HUES48 (cell line): ENCODE measurements around the gene ZNF32.

Experiments
- H3K27ac ChIP-seq: one replicate; pipeline ENCODE4 v1.7.0; 2013; ENCODE audit warnings: low read depth, low read length, inconsistent platforms
- H3K27me3 ChIP-seq: 2 replicates; pipeline ENCODE4 v1.6.1; 2013; ENCODE audit warnings: mild to moderate bottlenecking, low read length; ENCODE audit not compliant: control insufficient read depth, insufficient read depth
- H3K36me3 ChIP-seq: 2 replicates; pipeline ENCODE4 v1.6.1; 2013; ENCODE audit warnings: low read length; ENCODE audit not compliant: control insufficient read depth, insufficient read depth
- H3K4me1 ChIP-seq: 2 replicates; pipeline ENCODE4 v1.6.1; 2013; ENCODE audit warnings: mild to moderate bottlenecking, low read length; ENCODE audit not compliant: control insufficient read depth, insufficient read depth
- H3K4me3 ChIP-seq: 2 replicates; pipeline ENCODE4 v1.5.1; 2013; ENCODE audit warnings: mild to moderate bottlenecking, low read depth, low read length
- H3K9ac ChIP-seq: 2 replicates; pipeline ENCODE4 v1.6.1; 2013; ENCODE audit warnings: mild to moderate bottlenecking, low read depth, low read length, moderate library complexity
- H3K9me3 ChIP-seq: 2 replicates; pipeline ENCODE4 v1.6.1; 2013; ENCODE audit warnings: low read length; ENCODE audit not compliant: control insufficient read depth, insufficient read depth

Gene ZNF32

GRCh38 chr10:43648398-43649184, at the start of gene ZNF32:
ZNF32 (minus strand) TSS chr10:43648881; CDS start chr10:43646133, 2,748 bp downstream.
- H3K9me3 ChIP-seq: peaks cover 32% of the 10 kb centered on the region
- H3K36me3 ChIP-seq: peaks cover 25% of the 10 kb centered on the region
- peak within 1 kb of the TSS; percentile 61 for H3K9ac ChIP-seq
- peak within 1 kb of the TSS; percentile 75 for H3K4me3 ChIP-seq
- H3K27me3 ChIP-seq: peaks cover 19% of the 10 kb centered on the region
- H3K4me1 ChIP-seq: no peaks in the 10 kb centered on the region
- H3K27ac ChIP-seq: no peak within 1 kb of the TSS

DNA sequence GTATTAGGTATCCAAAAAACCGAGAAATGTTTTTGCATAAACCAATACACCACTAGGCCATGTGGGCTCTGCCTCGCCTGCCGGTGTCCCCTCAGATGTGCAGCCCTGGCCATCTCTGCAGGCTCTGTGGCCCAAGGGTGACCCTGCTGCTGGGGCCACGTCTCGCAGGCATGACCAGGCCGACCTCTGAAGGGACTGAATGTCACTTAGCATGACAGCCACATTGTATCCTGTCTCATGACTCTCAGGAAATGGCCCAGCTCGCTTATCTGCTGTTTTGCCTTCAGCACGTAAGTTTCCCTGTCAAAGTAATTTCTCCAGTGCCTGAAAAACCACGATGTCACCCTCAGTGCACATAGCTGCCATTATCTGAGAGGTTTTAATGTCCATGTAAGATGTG, 49.5 kb upstream of the ZNF32 start:
- H3K36me3 ChIP-seq: no peaks in the 10 kb centered on the region
- H3K27me3 ChIP-seq: no peaks in the 10 kb centered on the region
- H3K4me1 ChIP-seq: peaks cover 3% of the 10 kb centered on the region; the same call in 1 of the 2 replicates
- no peaks in the 10 kb centered on the region for H3K9me3 ChIP-seq
- H3K27ac ChIP-seq: no peak overlapping the region
- H3K9ac ChIP-seq: no peak overlapping the region
- no peak overlapping the region for H3K4me3 ChIP-seq

- no peaks in the 10 kb centered on the region for H3K36me3 ChIP-seq
- no peak overlapping the region for H3K9ac ChIP-seq
- H3K9me3 ChIP-seq: no peaks in the 10 kb centered on the region
- no peak overlapping the region for H3K4me3 ChIP-seq
- H3K4me1 ChIP-seq: peaks cover 3% of the 10 kb centered on the region; the same call in 1 of the 2 replicates
- no peak overlapping the region for H3K27ac ChIP-seq
- H3K27me3 ChIP-seq: peaks cover 6% of the 10 kb centered on the region
Measured at GRCh38 chr10:43696909-43697483, 48.3 kb upstream of the ZNF32 start.

- H3K36me3 ChIP-seq: no peaks in the 10 kb centered on the region
- no peak overlapping the region for H3K9ac ChIP-seq
- peaks cover 3% of the 10 kb centered on the region; the same call in 1 of the 2 replicates for H3K4me1 ChIP-seq
- H3K27me3 ChIP-seq: peaks cover 18% of the 10 kb centered on the region
- H3K9me3 ChIP-seq: no peaks in the 10 kb centered on the region
- H3K27ac ChIP-seq: no peak overlapping the region
- H3K4me3 ChIP-seq: no peak overlapping the region
Measured at GRCh38 chr10:43695730-43696129, 47.0 kb upstream of the ZNF32 start.

DNA sequence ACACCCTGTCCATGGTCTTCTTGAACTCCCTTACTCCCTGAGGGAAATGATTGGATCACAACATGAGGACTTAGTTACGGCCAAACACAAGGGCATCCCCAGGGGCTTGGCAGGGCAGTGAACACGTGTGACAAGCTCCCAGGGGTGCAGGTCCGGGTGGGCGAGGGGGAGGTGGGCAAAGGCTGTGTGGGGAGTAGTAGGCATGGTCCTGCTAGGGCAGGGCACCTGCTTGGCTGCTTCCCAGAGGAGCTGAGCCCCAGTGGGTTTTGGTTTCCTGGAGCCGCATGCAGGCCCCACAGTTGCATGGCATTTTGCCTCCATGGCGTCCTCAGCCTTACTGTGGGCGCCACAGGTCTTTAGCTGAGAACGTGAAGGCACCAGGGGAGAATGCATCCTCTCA, 46.6 kb upstream of the ZNF32 start:
- Histone ChIP-seq H3K27me3 (peaks cover 22% of the 10 kb centered on the region), H3K9ac (no peak overlapping the region)

DNA sequence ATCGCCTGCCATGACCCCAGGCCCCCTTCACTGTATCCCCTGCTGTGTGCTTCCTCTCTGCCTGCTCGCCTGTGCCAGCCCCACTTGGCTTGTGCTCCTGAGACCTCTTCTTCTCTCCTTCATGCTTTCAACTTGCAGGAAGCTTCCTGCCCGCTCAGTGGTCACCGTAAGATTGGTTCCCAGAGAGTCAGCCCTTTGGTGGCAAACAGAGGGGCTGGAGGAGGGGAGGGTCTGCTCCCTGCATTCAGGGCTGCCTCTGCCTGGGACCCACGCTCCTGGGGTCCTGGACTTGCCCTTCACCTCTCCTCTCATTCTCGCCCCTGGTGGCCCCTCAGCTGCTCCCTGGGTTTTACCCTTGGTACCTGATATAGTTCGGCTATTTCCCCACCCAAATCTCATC, 45.8 kb upstream of the ZNF32 start:
- no peak overlapping the region for H3K27ac ChIP-seq
- no peaks in the 10 kb centered on the region for H3K36me3 ChIP-seq
- no peak overlapping the region for H3K9ac ChIP-seq
- H3K27me3 ChIP-seq: peaks cover 30% of the 10 kb centered on the region
- no peaks in the 10 kb centered on the region for H3K9me3 ChIP-seq
- H3K4me1 ChIP-seq: peaks cover 3% of the 10 kb centered on the region; the same call in 1 of the 2 replicates
- no peak overlapping the region for H3K4me3 ChIP-seq

More for the DNA sequence above, 46.6 kb upstream of the ZNF32 start:
- Histone ChIP-seq H3K4me3 (no peak overlapping the region), H3K9me3 (no peaks in the 10 kb centered on the region), H3K27ac (no peak overlapping the region), H3K4me1 (peaks cover 3% of the 10 kb centered on the region; the same call in 1 of the 2 replicates), H3K36me3 (no peaks in the 10 kb centered on the region)

- H3K36me3 ChIP-seq: no peaks in the 10 kb centered on the region
- H3K9me3 ChIP-seq: no peaks in the 10 kb centered on the region
Measured at GRCh38 chr10:43693602-43694001, 44.9 kb upstream of the ZNF32 start.

GRCh38 chr10:43692051-43692825, 43.6 kb upstream of the ZNF32 start:
- H3K4me3 ChIP-seq: no peak overlapping the region
- H3K36me3 ChIP-seq: no peaks in the 10 kb centered on the region
- H3K27ac ChIP-seq: no peak overlapping the region
- no peaks in the 10 kb centered on the region for H3K9me3 ChIP-seq
- peaks cover 2% of the 10 kb centered on the region; the same call in 1 of the 2 replicates for H3K4me1 ChIP-seq
- H3K27me3 ChIP-seq: peaks cover 42% of the 10 kb centered on the region
- H3K9ac ChIP-seq: no peak overlapping the region

More at GRCh38 chr10:43693602-43694001, 44.9 kb upstream of the ZNF32 start:
- Histone ChIP-seq H3K9ac (no peak overlapping the region), H3K27ac (no peak overlapping the region), H3K4me1 (peaks cover 3% of the 10 kb centered on the region; the same call in 1 of the 2 replicates), H3K4me3 (no peak overlapping the region), H3K27me3 (peaks cover 39% of the 10 kb centered on the region)

DNA sequence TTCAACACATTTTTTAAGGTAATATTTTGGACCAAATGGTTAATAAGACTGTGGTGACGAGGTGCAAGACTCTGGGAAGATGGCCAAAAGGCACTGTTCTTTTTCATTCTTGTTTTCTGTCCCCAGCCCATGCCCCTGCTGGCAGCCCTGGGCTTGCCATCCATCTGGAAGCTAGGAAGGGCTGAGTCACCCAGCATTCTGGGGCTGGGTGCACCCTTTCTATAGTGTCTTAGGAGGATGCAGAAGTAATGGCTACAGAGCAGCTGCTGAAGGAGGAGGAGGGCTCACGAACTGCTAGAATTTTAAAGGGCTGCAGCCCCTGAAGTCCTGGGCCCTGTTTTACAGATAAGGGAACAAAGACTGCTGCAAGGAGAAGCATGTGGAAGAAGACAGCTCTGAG, 42.8 kb upstream of the ZNF32 start:
- Histone ChIP-seq H3K27me3 (peaks cover 42% of the 10 kb centered on the region), H3K4me3 (no peak overlapping the region), H3K4me1 (no peaks in the 10 kb centered on the region), H3K9me3 (no peaks in the 10 kb centered on the region), H3K36me3 (no peaks in the 10 kb centered on the region), H3K27ac (no peak overlapping the region), H3K9ac (no peak overlapping the region)

GRCh38 chr10:43689955-43690771, 41.5 kb upstream of the ZNF32 start:
- no peaks in the 10 kb centered on the region for H3K9me3 ChIP-seq
- H3K27me3 ChIP-seq: peaks cover 42% of the 10 kb centered on the region
- peak overlapping the region; percentile 15; the same call in 1 of the 2 replicates for H3K9ac ChIP-seq
- H3K36me3 ChIP-seq: no peaks in the 10 kb centered on the region
- no peaks in the 10 kb centered on the region for H3K4me1 ChIP-seq
- H3K27ac ChIP-seq: no peak overlapping the region
- H3K4me3 ChIP-seq: peak overlapping the region; percentile 79
